Stimulated activated CD4-positive, alpha-beta T cell treated with anti-CD3 and anti-CD28 coated beads, TNF-alpha, amount 100 ng/mL, for 48 hours (primary cell): Measurements from ENCODE around the gene IRAK1.

Source experiments
- DNase-seq, 3 donors: peaks; one replicate each; pipeline ENCODE4 v3.0.0-alpha.2; 2020; ENCODE audit warnings: low read depth in 3 of 3

The IRAK1 gene

GRCh38 chrX:154019061-154019621 is 561 bp downstream of the IRAK1 start:
- no peak for DNase-seq

GRCh38 chrX:154018518-154019060 is 1.1 kb downstream of the IRAK1 start:
- DNase-seq = no peak

DNA sequence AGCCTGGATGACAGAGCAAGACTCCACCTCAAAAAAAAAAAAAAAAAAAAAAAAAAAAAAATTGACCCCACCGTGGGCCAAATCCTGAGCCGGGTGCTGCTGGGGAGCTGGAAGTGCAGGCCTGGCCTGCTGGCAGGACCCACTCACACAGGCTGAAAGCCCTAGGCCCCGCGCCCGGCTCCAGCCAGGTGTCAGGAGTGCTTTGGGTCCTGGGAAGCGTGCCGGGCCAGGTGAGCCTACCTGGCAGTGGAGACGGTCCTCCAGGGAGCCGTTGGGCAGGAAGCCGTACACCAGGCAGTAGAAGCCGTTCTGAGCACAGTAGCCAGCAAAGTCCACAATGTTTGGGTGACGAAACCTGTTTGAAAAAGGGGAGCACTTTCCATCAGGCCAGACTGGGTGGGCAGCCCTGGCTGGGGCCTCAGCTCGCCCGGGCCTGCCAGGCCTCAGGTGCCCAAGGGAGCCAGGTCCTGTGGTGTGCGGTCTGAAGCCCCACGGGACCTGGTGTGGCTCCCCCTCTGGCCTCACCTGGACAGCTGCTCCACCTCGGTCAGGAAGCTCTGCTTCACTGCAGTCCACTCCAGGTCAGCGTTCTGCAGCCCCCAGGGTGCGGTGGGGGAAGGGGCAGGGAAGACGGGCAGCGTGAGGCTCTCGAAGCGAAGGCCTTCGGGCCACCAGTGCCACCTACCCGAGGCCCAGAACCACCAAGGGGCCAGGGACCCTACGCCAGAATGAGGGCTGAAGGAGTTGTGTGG is 1.8 kb downstream of the IRAK1 start:
- DNase-seq = no peak

DNA sequence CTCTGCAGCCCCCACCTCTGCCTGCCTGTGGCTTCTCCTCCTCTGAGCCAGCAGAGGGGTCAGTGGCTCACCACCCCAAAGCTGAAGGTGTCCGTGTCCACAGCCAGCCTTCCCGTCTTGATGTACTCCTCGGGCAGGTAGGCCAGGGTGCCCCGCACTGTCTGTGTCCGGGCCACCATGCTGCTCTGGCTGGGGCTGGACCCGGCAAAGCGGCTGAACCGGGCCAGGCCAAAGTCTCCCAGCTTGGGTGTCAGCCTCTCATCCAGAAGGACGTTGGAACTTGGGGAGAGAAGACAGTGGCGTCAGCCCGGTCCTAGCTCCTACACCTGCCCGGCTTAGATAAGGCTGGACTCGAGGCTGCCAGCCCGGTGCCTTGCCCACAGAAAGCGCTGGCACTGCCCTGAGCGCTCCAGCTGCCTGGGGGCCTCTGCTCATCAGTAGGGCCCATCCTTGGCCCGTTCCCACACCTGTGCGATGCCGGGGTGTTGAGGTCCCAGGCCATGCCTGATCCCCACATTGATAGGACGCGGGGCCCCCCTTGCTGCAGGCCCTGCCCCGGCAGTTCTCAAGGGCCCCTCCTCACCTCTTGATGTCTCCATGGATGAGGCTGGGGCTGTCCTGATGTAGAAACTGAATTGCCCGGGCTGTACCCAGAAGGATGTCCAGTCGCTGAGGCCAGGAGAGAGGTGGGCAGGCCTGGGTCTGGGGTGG is 3.2 kb downstream of the IRAK1 start:
- no peak for DNase-seq

GRCh38 chrX:154015581-154016264 is 4.0 kb downstream of the IRAK1 start:
- DNase-seq = no peak

GRCh38 chrX:154014429-154015380 is 5.0 kb downstream of the IRAK1 start:
- DNase-seq = no peak

DNA sequence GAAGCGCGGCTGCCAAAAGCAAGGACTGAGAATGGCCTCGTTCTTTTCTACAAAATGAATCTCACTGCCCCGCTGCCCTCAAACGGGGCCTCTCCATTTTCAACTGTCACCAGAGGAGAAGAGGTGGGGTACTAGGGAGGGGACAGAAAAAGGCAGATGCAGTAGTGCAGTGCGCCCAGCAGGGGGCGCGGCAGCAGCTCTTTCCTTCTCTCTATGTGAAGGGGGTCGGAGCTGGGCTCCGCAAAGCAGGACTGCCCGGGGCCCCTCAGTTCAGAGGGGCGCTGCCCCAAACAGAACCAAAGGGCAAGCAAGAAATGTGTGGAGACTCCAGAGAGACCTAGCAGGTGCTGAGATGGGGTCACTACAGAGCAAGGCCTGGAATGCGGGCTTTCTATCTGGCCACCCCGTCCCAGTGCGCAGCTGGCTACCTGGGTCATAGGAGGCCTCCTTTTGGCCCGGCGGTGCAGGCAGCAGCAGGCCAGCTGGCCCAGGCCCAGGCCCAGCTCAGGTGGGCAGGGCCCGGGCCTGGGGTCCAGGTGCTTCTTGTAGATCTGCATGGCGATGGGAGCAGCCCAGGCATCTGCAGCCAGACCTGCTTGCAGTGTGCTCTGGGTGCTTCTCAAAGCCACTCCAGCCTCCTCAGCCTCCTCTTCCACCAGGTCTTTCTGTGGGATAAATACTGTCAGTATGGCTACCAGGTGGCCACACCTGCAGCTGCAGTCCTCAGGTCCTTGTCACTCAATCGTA is 5.9 kb downstream of the IRAK1 start:
- no peak for DNase-seq

DNA sequence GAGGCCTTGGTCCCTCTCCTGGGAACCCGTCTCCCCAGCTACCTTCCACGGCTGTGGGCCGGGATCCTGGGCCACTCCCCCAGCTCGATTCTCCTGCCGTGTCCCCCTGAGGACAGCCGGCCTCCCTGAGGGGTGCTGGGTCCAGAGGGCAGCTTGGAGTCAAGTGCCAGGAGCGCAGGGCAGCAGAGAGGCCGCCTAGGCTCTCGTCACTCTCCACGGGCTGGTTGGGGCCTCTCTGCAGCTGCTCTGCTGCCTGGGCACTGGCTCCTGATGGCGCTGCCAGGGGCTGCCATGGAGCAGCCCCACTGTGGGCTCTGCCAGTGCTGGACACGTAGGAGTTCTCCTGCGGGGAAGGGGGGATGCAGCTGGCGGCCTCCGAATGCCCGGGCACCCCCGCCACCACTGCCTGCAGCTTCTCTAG is 6.7 kb downstream of the IRAK1 start:
- no peak for DNase-seq

- DNase-seq = no peak
Measured at GRCh38 chrX:154012336-154012991, 7.2 kb downstream of the IRAK1 start.

DNA sequence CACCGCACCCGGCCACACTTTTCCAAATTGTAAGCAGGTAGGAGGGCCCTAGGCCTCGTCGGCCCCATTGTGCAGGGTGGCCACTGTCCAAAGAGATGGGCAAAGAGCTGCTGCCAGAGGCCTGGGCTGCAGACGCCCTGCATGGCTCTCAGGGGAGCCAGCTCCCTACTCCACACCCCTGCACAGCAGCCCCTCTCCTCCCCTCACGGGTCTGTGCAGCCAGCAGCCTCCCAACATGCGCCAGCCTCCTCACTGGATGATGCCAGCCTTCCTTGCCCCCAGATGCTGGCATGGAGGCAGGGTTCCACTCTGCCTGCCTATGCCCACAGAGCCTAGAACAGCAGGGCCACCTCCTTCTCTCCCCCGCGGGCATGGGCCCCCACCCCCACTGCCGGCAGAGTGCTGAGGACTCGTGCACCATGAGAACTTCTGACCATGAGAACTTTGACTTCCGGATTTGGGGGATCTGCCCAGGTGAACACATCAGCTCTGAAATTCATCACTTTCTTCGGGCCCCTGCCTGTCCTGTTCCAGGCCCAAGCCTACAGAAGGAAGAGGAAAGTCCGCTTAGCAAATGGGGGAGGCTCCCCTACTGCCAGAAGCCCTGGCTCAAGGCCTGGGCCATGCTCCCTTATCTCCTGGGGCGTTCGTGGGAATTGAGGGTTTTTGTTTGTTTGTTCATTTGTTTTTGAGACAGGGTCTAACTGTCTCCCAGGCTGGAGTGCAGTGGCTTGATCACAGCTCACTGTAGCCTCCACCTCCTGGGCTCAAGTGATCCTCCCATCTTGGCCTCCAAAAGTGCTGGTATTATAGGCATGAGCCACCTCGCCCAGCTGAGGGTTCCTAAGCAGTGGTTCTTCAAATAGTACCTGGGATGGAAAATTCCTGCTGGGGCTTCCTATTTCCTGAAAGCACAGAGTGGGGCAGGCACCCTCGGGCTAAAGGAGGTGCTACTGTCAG is 8.0 kb downstream of the IRAK1 start:
- no peak for DNase-seq

DNA sequence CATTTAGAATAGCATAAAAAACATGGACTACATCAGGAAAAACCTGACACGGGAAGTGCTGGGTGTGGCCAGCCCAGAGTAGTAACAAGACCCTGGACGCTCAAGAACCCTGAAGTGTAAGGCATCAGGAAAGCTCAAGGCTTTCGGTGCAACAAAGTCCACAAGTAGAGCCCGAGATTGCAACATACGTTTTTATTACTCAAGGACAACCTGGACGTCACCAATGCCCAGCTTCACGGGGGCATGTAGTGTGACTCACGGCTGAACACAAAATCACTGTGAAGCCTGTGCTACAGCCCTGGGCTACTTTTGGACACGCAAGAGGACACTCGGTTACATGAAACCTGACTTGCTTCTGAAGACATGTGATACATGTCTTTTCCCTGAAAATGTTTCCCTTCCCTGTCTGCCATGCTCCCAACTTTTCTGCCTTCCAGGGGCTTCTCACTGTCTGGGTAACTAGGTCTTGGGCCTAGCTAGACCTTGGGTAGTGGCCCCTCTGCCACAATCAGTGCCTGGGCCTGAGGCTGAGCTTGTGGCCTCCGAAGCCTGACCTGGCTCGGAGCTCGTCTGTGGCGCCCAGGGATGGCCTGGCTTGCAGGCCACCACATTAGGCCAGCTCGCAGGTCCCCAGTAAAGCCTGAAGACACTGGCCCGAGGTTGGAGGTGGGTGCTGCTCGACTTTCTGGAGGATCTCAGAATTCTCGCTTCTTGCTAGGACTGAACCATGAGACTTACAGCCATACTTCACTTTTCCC is 9.2 kb downstream of the IRAK1 start:
- DNase-seq = no peak

DNA sequence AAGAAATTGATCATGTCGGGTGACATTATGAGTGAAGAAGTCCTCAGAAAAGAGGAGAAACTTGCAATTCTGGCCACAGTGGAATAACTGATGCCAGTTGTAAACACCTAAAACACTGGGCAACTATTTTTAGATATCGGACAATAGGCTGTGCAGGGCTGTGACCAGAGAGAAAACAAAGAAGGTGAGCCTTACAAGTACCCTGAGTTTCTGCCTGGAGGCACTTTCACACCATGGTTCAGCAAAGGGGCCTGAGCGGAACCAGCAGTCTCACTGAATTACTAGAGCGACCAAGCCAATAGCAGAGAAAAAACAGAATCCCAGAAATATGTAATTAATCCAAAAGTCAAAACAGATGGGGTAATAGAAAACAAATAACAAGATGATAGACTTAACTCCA is 11.2 kb downstream of the IRAK1 start:
- no peak for DNase-seq

- DNase-seq = no peak
Measured at GRCh38 chrX:154006947-154007346, 12.8 kb downstream of the IRAK1 start.

DNA sequence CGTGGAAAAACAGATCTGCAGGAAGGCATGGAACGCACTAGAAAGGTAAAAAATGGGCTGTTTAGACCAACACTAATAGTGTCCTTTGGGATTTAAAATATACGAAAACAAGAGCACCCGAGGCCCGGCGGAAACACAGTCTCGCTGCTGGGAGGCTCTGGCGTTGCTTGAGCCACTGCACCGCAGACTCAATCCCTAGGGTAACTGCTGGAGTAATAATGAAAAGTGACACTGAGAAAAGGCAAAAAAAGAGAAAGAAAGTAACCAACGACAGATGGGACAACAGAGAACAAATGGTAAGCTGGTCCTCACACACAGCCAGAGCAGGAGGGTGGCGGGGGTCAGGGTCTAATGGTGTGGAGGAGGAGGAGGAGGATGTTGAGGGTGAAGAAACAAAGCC is 15.4 kb downstream of the IRAK1 start:
- DNase-seq = no peak

DNA sequence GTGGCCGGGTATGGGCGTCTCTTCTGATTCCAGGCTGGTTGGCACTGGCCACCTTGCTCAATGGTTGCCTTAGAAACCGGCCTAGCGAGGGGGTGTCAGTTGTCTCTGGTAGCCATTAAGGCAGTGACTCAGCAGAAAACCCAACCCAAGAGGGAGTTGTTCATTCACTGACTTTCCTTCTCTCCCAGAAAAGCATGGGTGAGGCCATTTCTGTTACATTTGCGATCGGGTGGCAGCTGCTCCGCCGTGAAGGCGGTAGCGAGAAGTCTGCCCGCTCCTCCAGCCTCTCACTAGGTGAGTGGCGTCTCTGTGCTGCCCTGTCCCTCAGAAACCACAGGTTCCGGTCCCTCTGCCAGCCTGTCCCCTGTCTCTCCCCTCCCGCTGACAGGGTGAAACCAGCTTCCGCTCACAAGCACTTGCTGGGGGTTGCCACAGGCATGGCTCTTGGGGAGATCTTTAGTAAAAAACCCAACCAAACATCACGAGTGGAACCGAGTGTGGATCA is 17.4 kb downstream of the IRAK1 start:
- no peak for DNase-seq

DNA sequence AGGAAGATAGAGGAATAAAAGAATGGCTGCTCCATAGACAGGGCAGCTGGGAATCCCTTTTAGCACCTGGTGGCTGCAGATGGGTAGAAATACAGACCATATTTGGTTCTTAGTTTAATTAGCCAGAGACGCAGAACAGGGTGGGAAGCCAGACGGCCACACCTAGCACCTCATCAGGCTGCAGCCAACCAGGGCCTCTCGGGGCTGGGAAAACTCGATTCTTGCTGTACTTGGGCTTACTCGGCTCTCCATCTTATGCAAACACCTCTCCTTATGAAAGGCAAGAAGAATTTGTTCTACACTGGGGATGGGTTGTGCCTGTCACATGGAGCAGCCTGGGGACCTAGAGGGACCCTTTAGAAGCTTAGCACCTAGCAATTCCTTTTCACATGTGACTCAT is 19.7 kb downstream of the IRAK1 start:
- no peak for DNase-seq

GRCh38 chrX:153999359-154000037 is 20.2 kb downstream of the IRAK1 start:
- DNase-seq = no peak
